SK-N-SH (cell line): ENCODE measurements around the gene ROM1. TPM values are rescaled to one million over a fixed set of nuclear protein-coding genes. Genes with fewer than 3 reads are reported as not detected.

Experiments
- CTCF ChIA-PET: fragments of 300-600, 350-600 bp; formaldehyde crosslinking; extraction: SDS; loops from one replicate; lab custom pipeline; 2021; lab: Yijun Ruan, JAX
- POLR2A ChIA-PET: fragments of 350-600 bp; sonication (Branson Sonifier 250); formaldehyde crosslinking; extraction: SDS; loops from one replicate; lab custom pipeline; 2020; ENCODE audit warnings: antibody characterized with exemption, inconsistent platforms; lab: Yijun Ruan, JAX
- DNase-seq: peaks from one replicate; pipeline ENCODE4 v3.0.0; 2012
- H2AFZ ChIP-seq: fragments of 200-600 bp; sonication (generic); 2 replicates; pipeline ENCODE4 v1.8.1; 2016; ENCODE audit warnings: antibody characterized with exemption, mild to moderate bottlenecking, low read depth
- H3F3A ChIP-seq: fragments of 200-600 bp; sonication (generic); replicated peaks from 2 replicates; pipeline ENCODE3; 2016; ENCODE audit warnings: antibody characterized with exemption, mild to moderate bottlenecking; ENCODE audit not compliant: insufficient read depth
- H3K27ac ChIP-seq, 2 experiments: fragments of 200-500 bp in 1 of 2; fragments of 200-600 bp in 1 of 2; sonication (Bioruptor generic) in 1 of 2; sonication (generic), shearing (Covaris generic) in 1 of 2; 2 replicates each; pipeline versions ENCODE4 v1.5.1 to v1.6.1; 2014 to 2016; ENCODE audit warnings: low read depth in 2 of 2, inconsistent platforms in 1 of 2, low read length in 1 of 2, mild to moderate bottlenecking in 1 of 2, mixed read lengths in 1 of 2
- H3K27me3 ChIP-seq: fragments of 200-600 bp; sonication (generic), shearing (Covaris generic); 2 replicates; pipeline ENCODE4 v1.6.1; 2016; ENCODE audit warnings: mixed run types; ENCODE audit not compliant: insufficient read depth
- H3K36me3 ChIP-seq, 2 experiments: fragments of 200-500 bp in 1 of 2; fragments of 200-600 bp in 1 of 2; sonication (Bioruptor generic) in 1 of 2; sonication (generic) in 1 of 2; replicated peaks in 1 of 2; 2 replicates each; pipeline versions ENCODE3 to v1.5.1; 2014 to 2016; ENCODE audit warnings: low read length in 1 of 2, mild to moderate bottlenecking in 1 of 2; ENCODE audit not compliant: insufficient read depth in 2 of 2, control insufficient read depth in 1 of 2
- H3K4me1 ChIP-seq, 2 experiments: fragments of 200-500 bp in 1 of 2; fragments of 200-600 bp in 1 of 2; sonication (Bioruptor generic) in 1 of 2; sonication (generic), shearing (Covaris generic) in 1 of 2; 2 replicates each; pipeline versions ENCODE4 v1.5.1 to v1.6.1; 2014 to 2016; ENCODE audit warnings: low read depth in 1 of 2, low read length in 1 of 2, mixed run types in 1 of 2; ENCODE audit not compliant: insufficient read depth in 2 of 2, control insufficient read depth in 1 of 2
- H3K4me2 ChIP-seq: fragments of 200-600 bp; sonication (generic), shearing (Covaris generic); 2 replicates; pipeline ENCODE4 v1.6.1; 2017; ENCODE audit warnings: mixed run types
- H3K4me3 ChIP-seq, 2 experiments: fragments of 200-500 bp in 1 of 2; fragments of 200-600 bp in 1 of 2; sonication (Bioruptor generic) in 1 of 2; sonication (generic), shearing (Covaris generic) in 1 of 2; 2 replicates each; pipeline versions ENCODE4 v1.5.1 to v1.8.1; 2014 to 2016; ENCODE audit warnings: low read depth in 2 of 2, inconsistent platforms in 1 of 2, low read length in 1 of 2, mild to moderate bottlenecking in 1 of 2, mixed read lengths in 1 of 2, moderate library complexity in 1 of 2
- H3K79me2 ChIP-seq: fragments of 200-600 bp; sonication (generic); 2 replicates; pipeline ENCODE4 v1.8.1; 2017; ENCODE audit warnings: mild to moderate bottlenecking; ENCODE audit not compliant: insufficient read depth
- H3K9ac ChIP-seq: fragments of 200-600 bp; sonication (generic); 2 replicates; pipeline ENCODE4 v1.6.1; 2017; ENCODE audit warnings: mixed run types
- H3K9me2 ChIP-seq: fragments of 200-600 bp; sonication (generic); 2 replicates; pipeline ENCODE4 v1.6.1; 2017; ENCODE audit warnings: mixed run types
- H3K9me3 ChIP-seq: fragments of 200-600 bp; sonication (generic); 2 replicates; pipeline ENCODE4 v1.6.1; 2017; ENCODE audit warnings: mixed run types, mild to moderate bottlenecking, moderate library complexity
- H4K20me1 ChIP-seq: fragments of 200-600 bp; sonication (generic); 2 replicates; pipeline ENCODE4 v1.6.1; 2017; ENCODE audit warnings: mild to moderate bottlenecking, mixed run types; ENCODE audit not compliant: insufficient read depth
- CHD2 ChIP-seq: fragments of 150-350 bp; IDR thresholded peaks from 2 replicates; pipeline ENCODE4 v1.6.1; 2018; ENCODE audit warnings: low read length; ENCODE audit not compliant: partially characterized antibody
- CTCF ChIP-seq: fragments of 200-600 bp; sonication (generic); IDR thresholded peaks from 2 replicates; pipeline ENCODE4 v1.6.1; 2017; ENCODE audit warnings: antibody characterized with exemption, mild to moderate bottlenecking, moderate library complexity
- ELF1 ChIP-seq: IDR thresholded peaks from 2 replicates; pipeline ENCODE4 v1.4.0; 2012
- FOSL2 ChIP-seq: IDR thresholded peaks from 2 replicates; pipeline ENCODE4 v1.4.0; 2012; ENCODE audit warnings: low read depth, mild to moderate bottlenecking, moderate library complexity, borderline replicate concordance
- GATA2 ChIP-seq: sonication (generic); formaldehyde crosslinking; IDR thresholded peaks from 2 replicates; pipeline ENCODE4 v1.5.0; 2020; ENCODE audit warnings: mild to moderate bottlenecking, missing genetic modification reagents
- JUND ChIP-seq: IDR thresholded peaks from 2 replicates; pipeline ENCODE4 v1.4.0; 2012
- MAX ChIP-seq: IDR thresholded peaks from 2 replicates; pipeline ENCODE4 v1.4.0; 2012; ENCODE audit warnings: low read depth
- MXI1 ChIP-seq: IDR thresholded peaks from 2 replicates; pipeline ENCODE4 v1.6.1; 2012; ENCODE audit warnings: mild to moderate bottlenecking, low read depth, low read length, improper control_type of control experiment
- NRF1 ChIP-seq: IDR thresholded peaks from 2 replicates; pipeline ENCODE4 v1.6.1; 2012; ENCODE audit warnings: low read depth, mild to moderate bottlenecking, low read length
- REST ChIP-seq: IDR thresholded peaks from 2 replicates; pipeline ENCODE4 v1.6.1; 2012; ENCODE audit warnings: mild to moderate bottlenecking, low read depth, low read length, moderate library complexity
- RXRA ChIP-seq: IDR thresholded peaks from 2 replicates; pipeline ENCODE4 v1.4.0; 2012; ENCODE audit warnings: low read depth, mild to moderate bottlenecking, borderline replicate concordance
- SIN3A ChIP-seq: IDR thresholded peaks from 2 replicates; pipeline ENCODE4 v1.6.1; 2012; ENCODE audit warnings: low read depth, mild to moderate bottlenecking, low read length, moderate library complexity, borderline replicate concordance
- TAF1 ChIP-seq: IDR thresholded peaks from 2 replicates; pipeline ENCODE4 v1.6.1; 2012; ENCODE audit warnings: low read depth, mild to moderate bottlenecking, low read length, moderate library complexity, borderline replicate concordance
- TCF12 ChIP-seq: IDR thresholded peaks from 2 replicates; pipeline ENCODE4 v1.4.0; 2012
- USF1 ChIP-seq: IDR thresholded peaks from 2 replicates; pipeline ENCODE4 v1.4.0; 2012; ENCODE audit warnings: low read depth, borderline replicate concordance
- USF2 ChIP-seq: fragments of 150-350 bp; IDR thresholded peaks from 2 replicates; pipeline ENCODE4 v1.6.1; 2017; ENCODE audit warnings: antibody characterized with exemption, low read length, low read depth, borderline replicate concordance
- ZBTB33 ChIP-seq: IDR thresholded peaks from 2 replicates; pipeline ENCODE4 v1.4.0; 2012; ENCODE audit warnings: low read depth, borderline replicate concordance
- WGBS: methylation state at CpG from one replicate; pipeline ENCODE4 v1.1.6; 2017; ENCODE audit warnings: low lambda C conversion rate; 5-methylcytosine and 5-hydroxymethylcytosine counted together
- polyA plus RNA-seq, 3 experiments: library from polyadenylated mRNA; depleted of rRNA; stranded (reverse); fragments of >200 nt; gene quantifications; 2 replicates each; pipeline ENCODE4 v1.2.3, GENCODE V29; 2012

Gene ROM1
- polyA plus RNA-seq, 1 of the 3 experiments (the other 2 are of a cell fraction) = 7.3 TPM

GRCh38 chr11:62614275-62614674 lies 1.2 kb downstream of the ROM1 start:
- ChIA-PET CTCF (interaction anchor here (1.4 to 4.1 kb wide), 3 partner anchors 14 to 41 kb away, joined by 4 to 23 read pairs (median 6); partner anchors contain the start of gene MTA2), POLR2A (interaction anchor here (1.1 kb wide), 1 partner anchor 15 kb away, joined by 4 read pairs; no protein-coding TSS in a partner anchor)
- DNase-seq = no peak
- H4K20me1 ChIP-seq = no peaks in the 10 kb centered on the region
- no peak overlapping the region for H3K9ac ChIP-seq
- H3K9me2 ChIP-seq = no peaks in the 10 kb centered on the region
- no peak overlapping the region; a peak in 1 of 4 replicates for H3K27ac ChIP-seq
- no peaks in the 10 kb centered on the region for H3K9me3 ChIP-seq
- H3K36me3 ChIP-seq = peaks cover 14 to 15% of the 10 kb centered on the region in 2 experiments
- H2AFZ ChIP-seq = no peak overlapping the region
- peaks cover 28% of the 10 kb centered on the region for H3K79me2 ChIP-seq
- peaks cover 4 to 24% of the 10 kb centered on the region in 2 experiments; a peak in 2 of 4 replicates for H3K4me1 ChIP-seq
- 88% methylated on average over 8 of the region's 8 CpGs for WGBS
- TF ChIP-seq SIN3A (0 out of 2 replicates have a peak, but pooled peaks have one; percentile 33), USF1 (no peak), TCF12 (no peak), CTCF (no peak), MXI1 (no peak), GATA2 (no peak), TAF1 (no peak)
- H3K4me3 ChIP-seq = no peak overlapping the region
- no peak overlapping the region for H3K4me2 ChIP-seq
- H3K27me3 ChIP-seq = no peaks in the 10 kb centered on the region
- H3F3A ChIP-seq = peaks cover 27% of the 10 kb centered on the region

GRCh38 chr11:62615521-62615920 lies 2.5 kb downstream of the ROM1 start:
- POLR2A ChIA-PET = no interaction called here
- no peaks in the 10 kb centered on the region for H3K9me3 ChIP-seq
- no peak for TF ChIP-seq FOSL2
- TF ChIP-seq USF2 = no peak
- no peak for TF ChIP-seq NRF1
- TF ChIP-seq GATA2 = no peak
- no peak for TF ChIP-seq SIN3A
- no peak for TF ChIP-seq TAF1
- TF ChIP-seq CHD2 = no peak
- TF ChIP-seq JUND = no peak
- no peak for TF ChIP-seq ELF1
- TF ChIP-seq RXRA = no peak
- no peak for TF ChIP-seq REST
- no peak for TF ChIP-seq ZBTB33
- no peak for TF ChIP-seq MAX

More at GRCh38 chr11:62615521-62615920, 2.5 kb downstream of the ROM1 start:
- Histone ChIP-seq H3K79me2 (peaks cover 33% of the 10 kb centered on the region), H3K4me1 (peaks cover 12 to 25% of the 10 kb centered on the region in 2 experiments; a peak in 3 of 4 replicates), H4K20me1 (no peaks in the 10 kb centered on the region), H2AFZ (no peak overlapping the region), H3K36me3 (peaks cover 4 to 8% of the 10 kb centered on the region in 2 experiments), H3K27ac (no peak overlapping the region), H3K4me3 (no peak overlapping the region), H3K27me3 (no peaks in the 10 kb centered on the region), H3K9me2 (no peaks in the 10 kb centered on the region), H3K4me2 (no peak overlapping the region), H3F3A (peaks cover 31% of the 10 kb centered on the region), H3K9ac (no peak overlapping the region)
- no peak for DNase-seq
- WGBS = 86% methylated on average over 1 of the region's 7 CpGs
- CTCF ChIA-PET = interaction anchor here (1.1 kb wide), 1 partner anchor 221 kb away, joined by 3 read pairs; no protein-coding TSS in a partner anchor
